Measurements from ENCODE around the gene EPX.

DNA sequence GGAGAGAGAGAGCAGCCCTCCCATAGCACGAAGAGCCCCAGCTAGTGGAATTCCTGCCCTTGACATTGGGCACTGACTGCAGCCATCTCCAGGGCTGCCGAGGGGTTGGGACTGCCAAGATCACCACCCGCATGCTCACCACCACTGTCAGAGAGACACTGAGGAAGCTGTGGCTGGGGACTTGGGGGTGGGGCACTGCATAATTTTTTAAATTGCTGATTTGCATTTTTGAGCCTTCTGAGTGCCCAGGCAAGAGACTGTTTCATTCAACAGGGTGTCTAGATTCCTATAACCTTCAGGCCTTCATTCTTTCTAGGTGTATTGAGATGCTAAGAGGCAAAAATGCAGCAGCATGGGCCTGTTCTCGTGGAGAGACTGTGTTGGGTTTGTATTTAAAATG lies 9.0 kb upstream of the EPX start:
- TF ChIP-seq, protein P1, sequence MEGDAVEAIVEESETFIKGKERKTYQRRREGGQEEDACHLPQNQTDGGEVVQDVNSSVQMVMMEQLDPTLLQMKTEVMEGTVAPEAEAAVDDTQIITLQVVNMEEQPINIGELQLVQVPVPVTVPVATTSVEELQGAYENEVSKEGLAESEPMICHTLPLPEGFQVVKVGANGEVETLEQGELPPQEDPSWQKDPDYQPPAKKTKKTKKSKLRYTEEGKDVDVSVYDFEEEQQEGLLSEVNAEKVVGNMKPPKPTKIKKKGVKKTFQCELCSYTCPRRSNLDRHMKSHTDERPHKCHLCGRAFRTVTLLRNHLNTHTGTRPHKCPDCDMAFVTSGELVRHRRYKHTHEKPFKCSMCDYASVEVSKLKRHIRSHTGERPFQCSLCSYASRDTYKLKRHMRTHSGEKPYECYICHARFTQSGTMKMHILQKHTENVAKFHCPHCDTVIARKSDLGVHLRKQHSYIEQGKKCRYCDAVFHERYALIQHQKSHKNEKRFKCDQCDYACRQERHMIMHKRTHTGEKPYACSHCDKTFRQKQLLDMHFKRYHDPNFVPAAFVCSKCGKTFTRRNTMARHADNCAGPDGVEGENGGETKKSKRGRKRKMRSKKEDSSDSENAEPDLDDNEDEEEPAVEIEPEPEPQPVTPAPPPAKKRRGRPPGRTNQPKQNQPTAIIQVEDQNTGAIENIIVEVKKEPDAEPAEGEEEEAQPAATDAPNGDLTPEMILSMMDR (IDR thresholded peaks at IDR 0.05) = no peak
- TF ChIP-seq POLR2A (IDR thresholded peaks at IDR 0.05) = no peak

Data from right lobe of liver (tissue), 4 donors.